NOMO-1 treated with dmso at 0.1 percent for 144 hours (cell line): ENCODE results near the gene MTRR.
"Not testable (repeated sequence)": the region's sequence is repeated elsewhere in the genome, so short reads cannot be mapped to it uniquely, and the experiment has no call there.

Source experiments
- DNase-seq: peaks from one replicate; lab custom pipeline; 2025; ENCODE audit not compliant: unreplicated experiment; lab: John Stamatoyannopoulos, UW

Gene MTRR

GRCh38 chr5:7894439-7894838 is 25.5 kb downstream of the MTRR start:
- DNase-seq, result no peak

- DNase-seq, result no peak
These were observed 25.9 kb downstream of the MTRR start for GRCh38 chr5:7894860-7895259.

- peak; percentile 26 for DNase-seq
These were observed 28.2 kb downstream of the MTRR start for GRCh38 chr5:7897014-7897600.

- no peak for DNase-seq
These were observed 33.3 kb downstream of the MTRR start for GRCh38 chr5:7902201-7902600.

- no peak for DNase-seq
These were observed 34.0 kb downstream of the MTRR start for GRCh38 chr5:7902666-7903625.

- DNase-seq, result no peak
These were observed 35.2 kb downstream of the MTRR start for GRCh38 chr5:7904170-7904569.

GRCh38 chr5:7907612-7908011 is 38.7 kb downstream of the MTRR start:
- no peak for DNase-seq

GRCh38 chr5:7908317-7908716 is 39.4 kb downstream of the MTRR start:
- no peak for DNase-seq

- DNase-seq, result no peak
These were observed 41.9 kb downstream of the MTRR start for GRCh38 chr5:7910738-7911428.

- not testable (repeated sequence) for DNase-seq
These were observed 42.5 kb downstream of the MTRR start for GRCh38 chr5:7911429-7911771.

- no peak for DNase-seq
These were observed 47.3 kb downstream of the MTRR start for GRCh38 chr5:7916171-7916804.

- no peak for DNase-seq
These were observed 48.5 kb downstream of the MTRR start for GRCh38 chr5:7917130-7918123.

- DNase-seq, result no peak
These were observed 57.2 kb downstream of the MTRR start for GRCh38 chr5:7925961-7926695.

GRCh38 chr5:7926720-7927119 is 57.8 kb downstream of the MTRR start:
- no peak for DNase-seq

- DNase-seq, result peak; percentile 72
These were observed 58.8 kb downstream of the MTRR start for GRCh38 chr5:7927466-7928375.

GRCh38 chr5:7930011-7930410 is 61.1 kb downstream of the MTRR start:
- DNase-seq, result no peak

- DNase-seq, result no peak
These were observed 72.7 kb downstream of the MTRR start for GRCh38 chr5:7941692-7942091.

GRCh38 chr5:7947301-7947700 is 78.4 kb downstream of the MTRR start:
- DNase-seq, result no peak
